Rectal smooth muscle tissue (tissue), 1 donor: ENCODE measurements around the gene EFCAB11.

Experiments used
- H3K27ac ChIP-seq: one replicate; pipeline ENCODE4 v1.7.0; 2013; ENCODE audit warnings: low read depth, low read length, inconsistent platforms
- H3K27me3 ChIP-seq: one replicate; pipeline ENCODE4 v1.7.0; 2013; ENCODE audit warnings: low read length; ENCODE audit not compliant: control insufficient read depth, insufficient read depth
- H3K36me3 ChIP-seq: one replicate; pipeline ENCODE4 v1.7.0; 2013; ENCODE audit warnings: low read length; ENCODE audit not compliant: control insufficient read depth, insufficient read depth
- H3K4me1 ChIP-seq: one replicate; pipeline ENCODE4 v1.7.0; 2013; ENCODE audit warnings: low read length; ENCODE audit not compliant: control insufficient read depth, insufficient read depth
- H3K4me3 ChIP-seq: one replicate; pipeline ENCODE4 v1.7.0; 2013; ENCODE audit warnings: low read length
- H3K9ac ChIP-seq: one replicate; pipeline ENCODE4 v1.7.0; 2013; ENCODE audit warnings: low read length

EFCAB11 gene

GRCh38 chr14:89792489-89793366 is 161.8 kb downstream of the EFCAB11 start:
- Histone ChIP-seq H3K4me1 (no peaks in the 10 kb centered on the region), H3K27ac (no peak overlapping the region), H3K9ac (no peak overlapping the region), H3K4me3 (no peak overlapping the region), H3K36me3 (no peaks in the 10 kb centered on the region), H3K27me3 (no peaks in the 10 kb centered on the region)

- Histone ChIP-seq H3K4me3 (no peak overlapping the region), H3K9ac (no peak overlapping the region), H3K27ac (no peak overlapping the region), H3K36me3 (no peaks in the 10 kb centered on the region), H3K27me3 (no peaks in the 10 kb centered on the region), H3K4me1 (no peaks in the 10 kb centered on the region)
Observed at GRCh38 chr14:89787525-89787924, 167.0 kb downstream of the EFCAB11 start.

- Histone ChIP-seq H3K4me3 (no peak overlapping the region), H3K27me3 (no peaks in the 10 kb centered on the region), H3K4me1 (no peaks in the 10 kb centered on the region), H3K9ac (no peak overlapping the region), H3K36me3 (no peaks in the 10 kb centered on the region), H3K27ac (no peak overlapping the region)
Observed at GRCh38 chr14:89781046-89781445, 173.5 kb downstream of the EFCAB11 start.

- Histone ChIP-seq H3K27ac (no peak overlapping the region), H3K4me1 (no peaks in the 10 kb centered on the region), H3K9ac (no peak overlapping the region), H3K27me3 (no peaks in the 10 kb centered on the region), H3K4me3 (no peak overlapping the region), H3K36me3 (no peaks in the 10 kb centered on the region)
Observed at GRCh38 chr14:89779707-89780106, 174.8 kb downstream of the EFCAB11 start.

- Histone ChIP-seq H3K27ac (no peak overlapping the region), H3K27me3 (no peaks in the 10 kb centered on the region), H3K4me1 (no peaks in the 10 kb centered on the region), H3K36me3 (no peaks in the 10 kb centered on the region), H3K4me3 (no peak overlapping the region), H3K9ac (no peak overlapping the region)
Observed at GRCh38 chr14:89775946-89776345, 178.6 kb downstream of the EFCAB11 start.

GRCh38 chr14:89775151-89775550 is 179.4 kb downstream of the EFCAB11 start:
- no peaks in the 10 kb centered on the region for H3K27me3 ChIP-seq
- H3K4me3 ChIP-seq, result no peak overlapping the region
- no peaks in the 10 kb centered on the region for H3K36me3 ChIP-seq
- no peaks in the 10 kb centered on the region for H3K4me1 ChIP-seq
- H3K9ac ChIP-seq, result no peak overlapping the region
- H3K27ac ChIP-seq, result no peak overlapping the region

- Histone ChIP-seq H3K36me3 (no peaks in the 10 kb centered on the region), H3K4me1 (no peaks in the 10 kb centered on the region), H3K27me3 (no peaks in the 10 kb centered on the region), H3K27ac (no peak overlapping the region), H3K4me3 (no peak overlapping the region), H3K9ac (no peak overlapping the region)
Observed at GRCh38 chr14:89773644-89774316, 180.8 kb downstream of the EFCAB11 start.

- Histone ChIP-seq H3K27ac (no peak overlapping the region), H3K4me3 (no peak overlapping the region), H3K4me1 (no peaks in the 10 kb centered on the region), H3K9ac (no peak overlapping the region), H3K36me3 (no peaks in the 10 kb centered on the region), H3K27me3 (no peaks in the 10 kb centered on the region)
Observed at GRCh38 chr14:89773151-89773550, 181.4 kb downstream of the EFCAB11 start.

- Histone ChIP-seq H3K4me3 (no peak overlapping the region), H3K4me1 (no peaks in the 10 kb centered on the region)
Observed at GRCh38 chr14:89771251-89771650, 183.3 kb downstream of the EFCAB11 start.

GRCh38 chr14:89767861-89768268 is 186.7 kb downstream of the EFCAB11 start:
- Histone ChIP-seq H3K4me1 (no peaks in the 10 kb centered on the region), H3K27me3 (no peaks in the 10 kb centered on the region), H3K36me3 (no peaks in the 10 kb centered on the region), H3K27ac (no peak overlapping the region), H3K4me3 (no peak overlapping the region), H3K9ac (no peak overlapping the region)

More at GRCh38 chr14:89771251-89771650, 183.3 kb downstream of the EFCAB11 start:
- no peaks in the 10 kb centered on the region for H3K27me3 ChIP-seq
- no peak overlapping the region for H3K9ac ChIP-seq
- no peaks in the 10 kb centered on the region for H3K36me3 ChIP-seq
- H3K27ac ChIP-seq, result no peak overlapping the region

- no peak overlapping the region for H3K9ac ChIP-seq
- no peaks in the 10 kb centered on the region for H3K4me1 ChIP-seq
- no peak overlapping the region for H3K4me3 ChIP-seq
- no peaks in the 10 kb centered on the region for H3K36me3 ChIP-seq
- H3K27me3 ChIP-seq, result no peaks in the 10 kb centered on the region
- no peak overlapping the region for H3K27ac ChIP-seq
Observed at GRCh38 chr14:89767131-89767530, 187.4 kb downstream of the EFCAB11 start.

GRCh38 chr14:89765346-89765745 is 189.2 kb downstream of the EFCAB11 start:
- no peak overlapping the region for H3K27ac ChIP-seq
- H3K27me3 ChIP-seq, result no peaks in the 10 kb centered on the region
- no peaks in the 10 kb centered on the region for H3K36me3 ChIP-seq
- H3K9ac ChIP-seq, result no peak overlapping the region
- H3K4me1 ChIP-seq, result no peaks in the 10 kb centered on the region
- H3K4me3 ChIP-seq, result no peak overlapping the region
